K562 (cell line): ENCODE measurements around the gene NFATC2. TPM values are rescaled to one million over a fixed set of nuclear protein-coding genes. Genes with fewer than 3 reads are reported as not detected.

Experiments used
- ATAC-seq: fragments of 200-7000 bp; cut with Tn5 transposase; 3 replicates; pipeline ENCODE4 v1.9.1; 2020; ENCODE audit warnings: moderate library complexity
- BruUV-seq: library from RNA; stranded (reverse); fragments of 400-500 nt; replicated peaks from 2 replicates; lab custom pipeline; 2021; lab: Mats Ljungman, UMichigan
- CTCF ChIA-PET: fragments of 300-600 bp; formaldehyde crosslinking; extraction: SDS; loops from one replicate; lab custom pipeline; 2021; ENCODE audit warnings: low intra/inter-chr PET ratio; lab: Yijun Ruan, JAX
- POLR2A ChIA-PET: fragments of 300-600, 350-650 bp; sonication (Branson Sonifier 250); formaldehyde crosslinking; extraction: SDS; loops from one replicate; lab custom pipeline; 2021; ENCODE audit warnings: antibody characterized with exemption, inconsistent platforms; lab: Yijun Ruan, JAX
- DNase-seq, 4 experiments: peaks; one replicate each; pipeline versions ENCODE4 v3.0.0 to v3.0.0-alpha.2; 2011 to 2018; ENCODE audit warnings: low spot score in 3 of 4, mixed read lengths in 3 of 4; ENCODE audit errors: extremely low read depth in 1 of 4
- FAIRE-seq: peaks from 2 replicates; lab custom pipeline; 2011; peaks lifted over from hg19 to GRCh38; lab: Jason Lieb, UNC
- H2AFZ ChIP-seq: 2 replicates; pipeline ENCODE4 v1.6.0; 2011; ENCODE audit warnings: low read depth, low read length, control low read depth, inconsistent platforms
- H3K27ac ChIP-seq: fragments of 200-600 bp; 3 replicates; pipeline ENCODE4 v1.8.0; 2011; ENCODE audit warnings: low read depth, mild to moderate bottlenecking, control low read depth, inconsistent platforms, low read length, moderate library complexity, mixed read lengths; ENCODE audit errors: extremely low read depth
- H3K27me3 ChIP-seq, 2 experiments: fragments of 300-600 bp in 1 of 2; 2 replicates in 1 of 2; 3 replicates in 1 of 2; pipeline versions ENCODE4 v1.6.0 to v1.8.0; 2011; ENCODE audit warnings: inconsistent platforms in 2 of 2, low read length in 2 of 2, mild to moderate bottlenecking in 1 of 2, mixed read lengths in 1 of 2, moderate library complexity in 1 of 2; ENCODE audit not compliant: control insufficient read depth in 2 of 2, insufficient read depth in 2 of 2
- H3K36me3 ChIP-seq: fragments of 300-600 bp; 3 replicates; pipeline ENCODE4 v1.8.0; 2011; ENCODE audit warnings: mild to moderate bottlenecking, low read length, inconsistent platforms; ENCODE audit not compliant: control insufficient read depth, insufficient read depth
- H3K4me1 ChIP-seq, 2 experiments: fragments of 200-600 bp in 1 of 2; replicated peaks in 1 of 2; 2 replicates in 1 of 2; 3 replicates in 1 of 2; pipeline versions ENCODE4 v1.5.1 to v1.8.0; 2011; ENCODE audit warnings: inconsistent platforms in 2 of 2, low read length in 2 of 2, mild to moderate bottlenecking in 1 of 2, mixed read lengths in 1 of 2, moderate library complexity in 1 of 2; ENCODE audit not compliant: control insufficient read depth in 2 of 2, insufficient read depth in 2 of 2
- H3K4me2 ChIP-seq: 2 replicates; pipeline ENCODE4 v1.6.1; 2011; ENCODE audit warnings: low read length, control low read depth, inconsistent platforms, mixed read lengths; ENCODE audit not compliant: insufficient read depth
- H3K4me3 ChIP-seq: fragments of 200-600 bp; sonication (generic), shearing (Covaris generic); 2 replicates; pipeline ENCODE4 v1.5.1; 2016; ENCODE audit warnings: control low read depth, inconsistent platforms
- H3K79me2 ChIP-seq: fragments of 200-600 bp; 3 replicates; pipeline ENCODE4 v1.8.0; 2011; ENCODE audit warnings: low read length, inconsistent platforms; ENCODE audit not compliant: control insufficient read depth, insufficient read depth
- H3K9ac ChIP-seq, 2 experiments: 2 replicates each; pipeline versions ENCODE4 v1.6.0 to v1.6.1; 2011; ENCODE audit warnings: low read depth in 2 of 2, low read length in 2 of 2, control low read depth in 1 of 2, inconsistent platforms in 1 of 2, mild to moderate bottlenecking in 1 of 2, mixed read lengths in 1 of 2; ENCODE audit not compliant: insufficient read depth in 1 of 2
- H3K9me1 ChIP-seq: one replicate; pipeline ENCODE4 v1.6.0; 2011; ENCODE audit warnings: inconsistent platforms, mild to moderate bottlenecking, low read length, moderate library complexity; ENCODE audit not compliant: control insufficient read depth, insufficient read depth
- H3K9me3 ChIP-seq: replicated peaks from 2 replicates; pipeline ENCODE4 v1.5.1; 2011; ENCODE audit warnings: low read depth, low read length, inconsistent platforms; ENCODE audit not compliant: control insufficient read depth, insufficient read depth
- H4K20me1 ChIP-seq: replicated peaks from 2 replicates; pipeline ENCODE4 v1.6.1; 2011; ENCODE audit warnings: low read length, inconsistent platforms, mixed read lengths; ENCODE audit not compliant: control insufficient read depth, insufficient read depth
- ELF1 ChIP-seq: fragments of 200-800 bp; sonication (Bioruptor generic); IDR thresholded peaks from 2 replicates; pipeline ENCODE4 v1.6.1; 2016; ENCODE audit warnings: missing genetic modification characterization, missing compliant biosample characterization
- KDM5B ChIP-seq: fragments of 200-600 bp; sonication (generic); IDR thresholded peaks from 2 replicates; pipeline ENCODE4 v1.6.1; 2012; ENCODE audit warnings: low read depth, mild to moderate bottlenecking, moderate library complexity, low read length, control low read depth, inconsistent platforms; ENCODE audit not compliant: insufficient replicate concordance
- MYC ChIP-seq, 2 experiments: fragments of 250-450 bp in 1 of 2; sonication (Bioruptor Pico) in 1 of 2; IDR thresholded peaks; 2 replicates each; pipeline versions ENCODE4 v1.5.1 to v1.6.1; 2012 to 2021; ENCODE audit warnings: low read depth in 2 of 2, borderline replicate concordance in 1 of 2, improper control_type of control experiment in 1 of 2, low read length in 1 of 2, mild to moderate bottlenecking in 1 of 2, moderate library complexity in 1 of 2
- RAD51 ChIP-seq: fragments of 450-650 bp; IDR thresholded peaks from 2 replicates; pipeline ENCODE4 v1.7.1; 2016; ENCODE audit warnings: low read depth, mild to moderate bottlenecking, borderline replicate concordance
- SAFB ChIP-seq: fragments of 200-400 bp; formaldehyde crosslinking; IDR thresholded peaks from 2 replicates; pipeline ENCODE4 v1.6.1; 2017; ENCODE audit warnings: low read depth, low read length, borderline replicate concordance
- SIN3A ChIP-seq, 2 experiments: fragments of 150-350 bp in 1 of 2; IDR thresholded peaks; 2 replicates each; pipeline ENCODE4 v1.6.1; 2011 to 2016; ENCODE audit warnings: borderline replicate concordance in 2 of 2, low read depth in 2 of 2, low read length in 2 of 2, mild to moderate bottlenecking in 2 of 2, moderate library complexity in 2 of 2; ENCODE audit not compliant: control insufficient read depth in 1 of 2
- SREBF2 ChIP-seq: sonication (generic); formaldehyde crosslinking; IDR thresholded peaks from 2 replicates; pipeline ENCODE4 v1.4.0; 2020; ENCODE audit warnings: mild to moderate bottlenecking, missing genetic modification reagents
- ZBTB17 ChIP-seq: fragments of 450-650 bp; formaldehyde crosslinking; IDR thresholded peaks from 2 replicates; pipeline ENCODE4 v1.4.0; 2020; ENCODE audit warnings: mild to moderate bottlenecking
- ZNF124 ChIP-seq: sonication (generic); formaldehyde crosslinking; IDR thresholded peaks from 2 replicates; pipeline ENCODE4 v1.8.1; 2022; ENCODE audit warnings: missing genetic modification reagents
- WGBS: fragments of 100-300 bp; shearing (Covaris generic); methylation state at CpG from one replicate; pipeline ENCODE4 v1.1.6; 2016; ENCODE audit warnings: low coverage, mixed read lengths; ENCODE audit not compliant: insufficient coverage; ENCODE audit errors: missing lambda C conversion rate; 5-methylcytosine and 5-hydroxymethylcytosine counted together
- in situ Hi-C: fragments of 300-500 bp; cut with MboI; formaldehyde crosslinking; loops from 4 replicates; pipeline ENCODE4 v1.15.0; 2018; ENCODE audit warnings: inconsistent platforms, mixed read lengths
- intact Hi-C: fragments of 100-400 bp; cut with micrococcal nuclease; formaldehyde crosslinking; loops from 2 replicates; pipeline ENCODE4 v1.14.2; 2022
- polyA plus RNA-seq, 8 experiments: library from polyadenylated mRNA; depleted of rRNA in 4 of 8; stranded (reverse) in 5 of 8; unstranded in 3 of 8; fragments of >200 nt; fragmentation: Nextera tagmentation in 2 of 8; fragmentation: Illumina TruSeq in 1 of 8; extraction: Ambion mirVana in 2 of 8; extraction: Trizol in 1 of 8; gene quantifications; 2 replicates each; pipeline versions ENCODE4 v1.2.1 to v1.2.3, GENCODE V29; 2011 to 2014; ENCODE audit warnings: inconsistent platforms in 1 of 8, missing spikeins in 1 of 8
- total RNA-seq, 7 experiments: library from RNA; depleted of rRNA in 6 of 7; stranded (reverse); fragments of >200 nt in 6 of 7; fragmentation: Illumina TruSeq in 2 of 7; extraction: Trizol in 2 of 7; gene quantifications; 2 replicates each; pipeline versions ENCODE4 v1.2.1 to v1.2.3, GENCODE V29; 2011 to 2021; ENCODE audit warnings: low replicate concordance in 1 of 7
- TF ChIP-seq, protein P1 (sequence below): sonication (generic); formaldehyde crosslinking; IDR thresholded peaks from 2 replicates; pipeline ENCODE4 v1.4.0; 2020; ENCODE audit warnings: mild to moderate bottlenecking, missing genetic modification reagents
- TF ChIP-seq, protein P2 (sequence below): sonication (generic); formaldehyde crosslinking; IDR thresholded peaks from 2 replicates; pipeline ENCODE4 v1.8.0; 2022; ENCODE audit warnings: missing genetic modification reagents, mild to moderate bottlenecking, moderate library complexity, borderline replicate concordance
- TF ChIP-seq, protein P3 (sequence below): sonication (generic); formaldehyde crosslinking; IDR thresholded peaks from 2 replicates; pipeline ENCODE4 v1.9.0; 2022; ENCODE audit warnings: mild to moderate bottlenecking, missing genetic modification reagents
- TF ChIP-seq, protein P4 (sequence below): fragments of 450-650 bp; IDR thresholded peaks from 2 replicates; pipeline ENCODE4 v1.6.1; 2016; ENCODE audit warnings: antibody characterized with exemption

The NFATC2 gene
- total and polyA plus RNA-seq, 9 of the 15 experiments (the other 6 are each of a cell fraction or from before 2014, with no cell fraction given), result 1.9 to 11.2 (median 3.0) TPM

DNA sequence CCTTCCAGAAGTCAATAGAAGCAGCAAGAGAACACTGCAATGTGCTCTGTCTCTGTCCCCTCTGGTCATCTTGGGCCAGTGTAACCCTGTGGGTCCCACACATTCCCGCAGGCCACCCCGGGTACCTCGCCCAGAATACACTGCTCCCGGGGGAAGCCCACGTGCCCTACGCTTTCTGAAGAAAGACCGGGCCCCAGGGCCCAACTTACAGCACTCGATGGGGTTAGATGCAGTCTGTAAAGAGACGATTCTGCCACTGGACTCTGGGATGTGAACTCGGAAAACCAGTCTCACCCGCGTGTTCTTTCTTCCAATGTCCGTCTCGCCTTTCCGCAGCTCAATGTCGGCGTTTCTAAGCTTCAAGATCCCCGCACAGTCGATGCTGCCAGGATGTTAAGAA is 68.7 kb downstream of the NFATC2 start:
- no peak overlapping the region for H3K4me3 ChIP-seq
- peak overlapping the region in 1 of 2 experiments; percentile 55; a peak in 1 of 4 replicates for H3K9ac ChIP-seq
- 89% methylated on average over 15 of the region's 19 CpGs for WGBS
- no peaks in the 10 kb centered on the region for H3K9me1 ChIP-seq
- no peaks in the 10 kb centered on the region for H3K79me2 ChIP-seq
- no peaks in the 10 kb centered on the region for H3K9me3 ChIP-seq
- no peak overlapping the region for H3K4me2 ChIP-seq
- intact Hi-C loops, result no loop called here
- H3K27ac ChIP-seq, result no peak overlapping the region
- H2AFZ ChIP-seq, result no peak overlapping the region
- no peaks in the 10 kb centered on the region for H3K4me1 ChIP-seq
- BruUV-seq, result no TSS peak
- no peaks in the 10 kb centered on the region for H3K27me3 ChIP-seq
- no peak for FAIRE-seq
- DNase-seq, result no peak
- H3K36me3 ChIP-seq, result peaks cover 56% of the 10 kb centered on the region; the same call in 2 of the 3 replicates
- ChIA-PET POLR2A (interaction anchor here (0.6 kb wide), 1 partner anchor 14 kb away, joined by 3 read pairs; no protein-coding TSS in a partner anchor), CTCF (no interaction called here)
- in situ Hi-C loops, result no loop called here
- no peaks in the 10 kb centered on the region for H4K20me1 ChIP-seq
- ATAC-seq, result no peak
- TF ChIP-seq RAD51, result no peak
- no peak for TF ChIP-seq SAFB
- TF ChIP-seq ZBTB17 (CRISPR knock-in tag), result no peak
- TF ChIP-seq ZNF124, result no peak
- TF ChIP-seq, protein P1, sequence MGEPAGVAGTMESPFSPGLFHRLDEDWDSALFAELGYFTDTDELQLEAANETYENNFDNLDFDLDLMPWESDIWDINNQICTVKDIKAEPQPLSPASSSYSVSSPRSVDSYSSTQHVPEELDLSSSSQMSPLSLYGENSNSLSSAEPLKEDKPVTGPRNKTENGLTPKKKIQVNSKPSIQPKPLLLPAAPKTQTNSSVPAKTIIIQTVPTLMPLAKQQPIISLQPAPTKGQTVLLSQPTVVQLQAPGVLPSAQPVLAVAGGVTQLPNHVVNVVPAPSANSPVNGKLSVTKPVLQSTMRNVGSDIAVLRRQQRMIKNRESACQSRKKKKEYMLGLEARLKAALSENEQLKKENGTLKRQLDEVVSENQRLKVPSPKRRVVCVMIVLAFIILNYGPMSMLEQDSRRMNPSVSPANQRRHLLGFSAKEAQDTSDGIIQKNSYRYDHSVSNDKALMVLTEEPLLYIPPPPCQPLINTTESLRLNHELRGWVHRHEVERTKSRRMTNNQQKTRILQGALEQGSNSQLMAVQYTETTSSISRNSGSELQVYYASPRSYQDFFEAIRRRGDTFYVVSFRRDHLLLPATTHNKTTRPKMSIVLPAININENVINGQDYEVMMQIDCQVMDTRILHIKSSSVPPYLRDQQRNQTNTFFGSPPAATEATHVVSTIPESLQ, result no peak
- no peak for TF ChIP-seq MYC (IDR thresholded peaks at IDR 0.05; ENCODE audit: low read depth, low read length)
- TF ChIP-seq MYC (CRISPR knock-in tag; IDR thresholded peaks at IDR 0.05; ENCODE audit: borderline replicate concordance, low read depth), result no peak
- no peak for TF ChIP-seq ELF1
- no peak for TF ChIP-seq SIN3A (IDR thresholded peaks at IDR 0.05; ENCODE audit: borderline replicate concordance in 2 of 2, control insufficient read depth in 1 of 2, low read depth in 2 of 2, low read length in 2 of 2)
- TF ChIP-seq, protein P2, sequence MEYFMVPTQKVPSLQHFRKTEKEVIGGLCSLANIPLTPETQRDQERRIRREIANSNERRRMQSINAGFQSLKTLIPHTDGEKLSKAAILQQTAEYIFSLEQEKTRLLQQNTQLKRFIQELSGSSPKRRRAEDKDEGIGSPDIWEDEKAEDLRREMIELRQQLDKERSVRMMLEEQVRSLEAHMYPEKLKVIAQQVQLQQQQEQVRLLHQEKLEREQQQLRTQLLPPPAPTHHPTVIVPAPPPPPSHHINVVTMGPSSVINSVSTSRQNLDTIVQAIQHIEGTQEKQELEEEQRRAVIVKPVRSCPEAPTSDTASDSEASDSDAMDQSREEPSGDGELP (CRISPR knock-in tag), result no peak
- TF ChIP-seq, protein P3, sequence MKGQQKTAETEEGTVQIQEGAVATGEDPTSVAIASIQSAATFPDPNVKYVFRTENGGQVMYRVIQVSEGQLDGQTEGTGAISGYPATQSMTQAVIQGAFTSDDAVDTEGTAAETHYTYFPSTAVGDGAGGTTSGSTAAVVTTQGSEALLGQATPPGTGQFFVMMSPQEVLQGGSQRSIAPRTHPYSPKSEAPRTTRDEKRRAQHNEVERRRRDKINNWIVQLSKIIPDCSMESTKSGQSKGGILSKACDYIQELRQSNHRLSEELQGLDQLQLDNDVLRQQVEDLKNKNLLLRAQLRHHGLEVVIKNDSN (CRISPR knock-in tag), result no peak
- TF ChIP-seq KDM5B, result no peak
- no peak for TF ChIP-seq SREBF2
- TF ChIP-seq, protein P4, sequence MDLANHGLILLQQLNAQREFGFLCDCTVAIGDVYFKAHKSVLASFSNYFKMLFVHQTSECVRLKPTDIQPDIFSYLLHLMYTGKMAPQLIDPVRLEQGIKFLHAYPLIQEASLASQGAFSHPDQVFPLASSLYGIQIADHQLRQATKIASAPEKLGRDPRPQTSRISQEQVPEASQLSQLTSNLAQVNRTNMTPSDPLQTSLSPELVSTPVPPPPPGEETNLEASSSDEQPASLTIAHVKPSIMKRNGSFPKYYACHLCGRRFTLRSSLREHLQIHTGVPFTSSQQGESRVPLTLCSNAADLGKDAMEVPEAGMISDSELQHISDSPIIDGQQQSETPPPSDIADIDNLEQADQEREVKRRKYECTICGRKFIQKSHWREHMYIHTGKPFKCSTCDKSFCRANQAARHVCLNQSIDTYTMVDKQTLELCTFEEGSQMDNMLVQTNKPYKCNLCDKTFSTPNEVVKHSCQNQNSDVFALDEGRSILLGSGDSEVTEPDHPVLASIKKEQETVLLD, result no peak
